ENCODE measurements around the gene MYBBP1A. TPM values are rescaled to one million over a fixed set of nuclear protein-coding genes. Genes with fewer than 3 reads are reported as not detected.
A peak's percentile ranks its signal among the peaks of the same experiment; 100 is the strongest.

Gene MYBBP1A
- total RNA-seq, 1 donor from 2014 or later = 28.5 TPM

- no peak for DNase-seq
Measured at GRCh38 chr17:4549781-4550533, 5.2 kb downstream of the MYBBP1A start.

- DNase-seq = no peak
Measured at GRCh38 chr17:4548721-4549531, 6.3 kb downstream of the MYBBP1A start.

GRCh38 chr17:4548061-4548461 lies 7.1 kb downstream of the MYBBP1A start:
- DNase-seq = no peak

- no peak for DNase-seq
Measured at GRCh38 chr17:4547118-4547906, 7.9 kb downstream of the MYBBP1A start.

- DNase-seq = no peak
Measured at GRCh38 chr17:4545217-4545951, 9.8 kb downstream of the MYBBP1A start.

GRCh38 chr17:4544951-4545216 lies 10.3 kb downstream of the MYBBP1A start:
- peak; percentile 34 for DNase-seq

GRCh38 chr17:4544135-4544950 lies 10.8 kb downstream of the MYBBP1A start:
- DNase-seq = no peak

- DNase-seq = no peak
Measured at GRCh38 chr17:4543557-4544026, 11.6 kb downstream of the MYBBP1A start.

- no peak for DNase-seq
Measured at GRCh38 chr17:4542726-4543191, 12.4 kb downstream of the MYBBP1A start.

- no peak for DNase-seq
Measured at GRCh38 chr17:4542003-4542725, 13.0 kb downstream of the MYBBP1A start.

GRCh38 chr17:4541328-4542002 lies 13.7 kb downstream of the MYBBP1A start:
- DNase-seq = no peak

- no peak for DNase-seq
Measured at GRCh38 chr17:4540687-4541327, 14.4 kb downstream of the MYBBP1A start.

- no peak for DNase-seq
Measured at GRCh38 chr17:4540224-4540651, 14.9 kb downstream of the MYBBP1A start.

- no peak for DNase-seq
Measured at GRCh38 chr17:4539576-4540223, 15.5 kb downstream of the MYBBP1A start.

- DNase-seq = no peak
Measured at GRCh38 chr17:4539025-4539424, 16.2 kb downstream of the MYBBP1A start.

- DNase-seq = no peak
Measured at GRCh38 chr17:4538236-4539002, 16.8 kb downstream of the MYBBP1A start.

- DNase-seq = peak; percentile 31
Measured at GRCh38 chr17:4537451-4538235, 17.5 kb downstream of the MYBBP1A start.

Measured in occipital lobe (tissue), 2 donors.